GM12878 (cell line): ENCODE measurements around the gene NEAT1.

Source experiments
- CHD2 ChIP-seq: IDR thresholded peaks from 2 replicates; pipeline ENCODE4 v1.6.1; 2011; ENCODE audit warnings: low read depth, low read length, improper control_type of control experiment, borderline replicate concordance
- DPF2 ChIP-seq: fragments of 450-650 bp; IDR thresholded peaks from 2 replicates; pipeline ENCODE4 v1.6.1; 2017; ENCODE audit warnings: mild to moderate bottlenecking
- ELK1 ChIP-seq: IDR thresholded peaks from 2 replicates; pipeline ENCODE4 v1.6.1; 2012; ENCODE audit warnings: low read depth, low read length, improper control_type of control experiment
- ETV6 ChIP-seq, 2 experiments: fragments of 450-650 bp in 1 of 2; IDR thresholded peaks in 1 of 2; conservative IDR thresholded peaks in 1 of 2; 2 replicates each; pipeline ENCODE4 v1.6.1; 2014; ENCODE audit warnings: antibody characterized with exemption in 1 of 2, borderline replicate concordance in 1 of 2, low read depth in 1 of 2, mild to moderate bottlenecking in 1 of 2, moderate library complexity in 1 of 2
- HCFC1 ChIP-seq: fragments of 150-350 bp; IDR thresholded peaks from 2 replicates; pipeline ENCODE4 v1.6.1; 2014; ENCODE audit warnings: low read length
- NRF1 ChIP-seq: conservative IDR thresholded peaks from 2 replicates; pipeline ENCODE4 v1.6.1; 2011; ENCODE audit warnings: mild to moderate bottlenecking, low read depth, low read length, improper control_type of control experiment
- POLR2A ChIP-seq: IDR thresholded peaks from 2 replicates; pipeline ENCODE4 v1.6.1; 2011; ENCODE audit warnings: low read depth, mild to moderate bottlenecking, low read length
- RAD21 ChIP-seq: IDR thresholded peaks from 2 replicates; pipeline ENCODE4 v1.6.1; 2011; ENCODE audit warnings: mild to moderate bottlenecking, low read depth, low read length, moderate library complexity; ENCODE audit not compliant: insufficient read depth
- SIX5 ChIP-seq: IDR thresholded peaks from 2 replicates; pipeline ENCODE4 v1.6.1; 2011; ENCODE audit warnings: mild to moderate bottlenecking, low read depth, low read length, moderate library complexity; ENCODE audit not compliant: severe bottlenecking
- SP1 ChIP-seq: IDR thresholded peaks from one replicate; pipeline ENCODE4 v1.6.1; 2011; ENCODE audit warnings: low read depth, low read length
- ZBTB11 ChIP-seq: fragments of 450-650 bp; formaldehyde crosslinking; IDR thresholded peaks from 2 replicates; pipeline ENCODE4 v1.5.0; 2022; ENCODE audit warnings: mild to moderate bottlenecking, missing genetic modification characterization
- TF ChIP-seq, protein P1 (sequence below), 3 experiments: IDR thresholded peaks in 2 of 3; conservative IDR thresholded peaks in 1 of 3; 2 replicates each; pipeline ENCODE4 v1.5.1; 2011; ENCODE audit warnings: low read depth in 3 of 3, low read length in 3 of 3, mild to moderate bottlenecking in 3 of 3, control low read depth in 2 of 3, moderate library complexity in 2 of 3, inconsistent platforms in 1 of 3, mixed read lengths in 1 of 3; ENCODE audit not compliant: control insufficient read depth in 2 of 3, insufficient read depth in 1 of 3; ENCODE audit errors: extremely low read depth in 1 of 3
- TF ChIP-seq, protein P2 (sequence below): IDR thresholded peaks from 2 replicates; pipeline ENCODE4 v1.6.1; 2012; ENCODE audit warnings: low read length, inconsistent platforms

- TF ChIP-seq, protein P1, sequence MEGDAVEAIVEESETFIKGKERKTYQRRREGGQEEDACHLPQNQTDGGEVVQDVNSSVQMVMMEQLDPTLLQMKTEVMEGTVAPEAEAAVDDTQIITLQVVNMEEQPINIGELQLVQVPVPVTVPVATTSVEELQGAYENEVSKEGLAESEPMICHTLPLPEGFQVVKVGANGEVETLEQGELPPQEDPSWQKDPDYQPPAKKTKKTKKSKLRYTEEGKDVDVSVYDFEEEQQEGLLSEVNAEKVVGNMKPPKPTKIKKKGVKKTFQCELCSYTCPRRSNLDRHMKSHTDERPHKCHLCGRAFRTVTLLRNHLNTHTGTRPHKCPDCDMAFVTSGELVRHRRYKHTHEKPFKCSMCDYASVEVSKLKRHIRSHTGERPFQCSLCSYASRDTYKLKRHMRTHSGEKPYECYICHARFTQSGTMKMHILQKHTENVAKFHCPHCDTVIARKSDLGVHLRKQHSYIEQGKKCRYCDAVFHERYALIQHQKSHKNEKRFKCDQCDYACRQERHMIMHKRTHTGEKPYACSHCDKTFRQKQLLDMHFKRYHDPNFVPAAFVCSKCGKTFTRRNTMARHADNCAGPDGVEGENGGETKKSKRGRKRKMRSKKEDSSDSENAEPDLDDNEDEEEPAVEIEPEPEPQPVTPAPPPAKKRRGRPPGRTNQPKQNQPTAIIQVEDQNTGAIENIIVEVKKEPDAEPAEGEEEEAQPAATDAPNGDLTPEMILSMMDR (IDR thresholded peaks at IDR 0.05 in 2 of 3, conservative IDR thresholded peaks at IDR 0.05 in 1 of 3; ENCODE audit: control insufficient read depth in 2 of 3, extremely low read depth in 1 of 3, insufficient read depth in 1 of 3, low read depth in 3 of 3, low read length in 3 of 3), result no peak
- TF ChIP-seq ELK1 (no peak), CHD2 (no peak), ETV6 (conservative IDR thresholded peaks at IDR 0.05 in 1 of 2, IDR thresholded peaks at IDR 0.05 in 1 of 2; ENCODE audit: borderline replicate concordance in 1 of 2, low read depth in 1 of 2) (no peak), RAD21 (no peak), HCFC1 (no peak), POLR2A (no peak), DPF2 (no peak), NRF1 (no peak), SP1 (no peak), SIX5 (no peak), ZBTB11 (no peak)
- TF ChIP-seq, protein P2, sequence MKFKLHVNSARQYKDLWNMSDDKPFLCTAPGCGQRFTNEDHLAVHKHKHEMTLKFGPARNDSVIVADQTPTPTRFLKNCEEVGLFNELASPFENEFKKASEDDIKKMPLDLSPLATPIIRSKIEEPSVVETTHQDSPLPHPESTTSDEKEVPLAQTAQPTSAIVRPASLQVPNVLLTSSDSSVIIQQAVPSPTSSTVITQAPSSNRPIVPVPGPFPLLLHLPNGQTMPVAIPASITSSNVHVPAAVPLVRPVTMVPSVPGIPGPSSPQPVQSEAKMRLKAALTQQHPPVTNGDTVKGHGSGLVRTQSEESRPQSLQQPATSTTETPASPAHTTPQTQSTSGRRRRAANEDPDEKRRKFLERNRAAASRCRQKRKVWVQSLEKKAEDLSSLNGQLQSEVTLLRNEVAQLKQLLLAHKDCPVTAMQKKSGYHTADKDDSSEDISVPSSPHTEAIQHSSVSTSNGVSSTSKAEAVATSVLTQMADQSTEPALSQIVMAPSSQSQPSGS, result no peak
These were observed 45.6 kb upstream of the NEAT1 start for GRCh38 chr11:65377036-65377435.
